Measurements from ENCODE around the gene CDC42SE2.

GRCh38 chr5:131393498-131393968, 129.7 kb downstream of the CDC42SE2 start:
- no peak for TF ChIP-seq CTCF (conservative IDR thresholded peaks at IDR 0.05; ENCODE audit: low read depth, low read length)
- no peak for TF ChIP-seq NFE2L2 (IDR thresholded peaks at IDR 0.05; ENCODE audit: low read depth, low read length)
- no peak for TF ChIP-seq RAD21 (IDR thresholded peaks at IDR 0.05; ENCODE audit: low read length)
- no peak for TF ChIP-seq BHLHE40 (IDR thresholded peaks at IDR 0.05; ENCODE audit: low read depth, low read length)
